ENCODE measurements around the gene ADGRE2.

The ADGRE2 gene

GRCh38 chr19:14761607-14762006 is 16.8 kb downstream of the ADGRE2 start:
- Histone ChIP-seq H3K4me1 (no peaks in the 10 kb centered on the region), H3K27ac (no peak overlapping the region), H3K36me3 (ENCODE audit: control insufficient read depth, insufficient read depth, low read length) (no peaks in the 10 kb centered on the region), H2AFZ (no peak overlapping the region), H3K9me3 (ENCODE audit: control insufficient read depth, low read length) (no peaks in the 10 kb centered on the region), H3K9ac (no peak overlapping the region), H3K4me3 (ENCODE audit: low read depth, low read length) (no peak overlapping the region), H3K4me2 (ENCODE audit: low read length) (no peak overlapping the region), H3K27me3 (ENCODE audit: control insufficient read depth, insufficient read depth, low read length) (no peaks in the 10 kb centered on the region), H3K79me2 (no peaks in the 10 kb centered on the region)
- no peak for TF ChIP-seq CTCF (IDR thresholded peaks at IDR 0.05)

- Histone ChIP-seq H3K4me1 (no peaks in the 10 kb centered on the region), H3K9me3 (ENCODE audit: control insufficient read depth, low read length) (no peaks in the 10 kb centered on the region), H3K27ac (no peak overlapping the region), H3K27me3 (ENCODE audit: control insufficient read depth, insufficient read depth, low read length) (no peaks in the 10 kb centered on the region), H3K4me3 (ENCODE audit: low read depth, low read length) (no peak overlapping the region), H3K36me3 (ENCODE audit: control insufficient read depth, insufficient read depth, low read length) (no peaks in the 10 kb centered on the region), H3K4me2 (ENCODE audit: low read length) (no peak overlapping the region), H2AFZ (no peak overlapping the region), H3K79me2 (no peaks in the 10 kb centered on the region), H3K9ac (no peak overlapping the region)
- TF ChIP-seq CTCF (IDR thresholded peaks at IDR 0.05): no peak
Observed at GRCh38 chr19:14758816-14759215, 19.5 kb downstream of the ADGRE2 start.

- H3K4me3 ChIP-seq (ENCODE audit: low read depth, low read length): no peak overlapping the region
Observed at GRCh38 chr19:14748601-14749000, 29.8 kb downstream of the ADGRE2 start.

GRCh38 chr19:14746886-14747285 is 31.5 kb downstream of the ADGRE2 start:
- H3K9ac ChIP-seq: no peak overlapping the region
- no peaks in the 10 kb centered on the region for H3K79me2 ChIP-seq
- no peaks in the 10 kb centered on the region for H3K4me1 ChIP-seq
- H3K4me2 ChIP-seq (ENCODE audit: low read length): no peak overlapping the region
- no peaks in the 10 kb centered on the region for H3K9me3 ChIP-seq (ENCODE audit: control insufficient read depth, low read length)
- H2AFZ ChIP-seq: no peak overlapping the region
- no peaks in the 10 kb centered on the region for H3K36me3 ChIP-seq (ENCODE audit: control insufficient read depth, insufficient read depth, low read length)
- no peak overlapping the region for H3K4me3 ChIP-seq (ENCODE audit: low read depth, low read length)
- no peak for TF ChIP-seq CTCF (IDR thresholded peaks at IDR 0.05)
- no peak overlapping the region for H3K27ac ChIP-seq
- H3K27me3 ChIP-seq (ENCODE audit: control insufficient read depth, insufficient read depth, low read length): no peaks in the 10 kb centered on the region

More at GRCh38 chr19:14748601-14749000, 29.8 kb downstream of the ADGRE2 start:
- no peak overlapping the region for H3K4me2 ChIP-seq (ENCODE audit: low read length)
- no peak overlapping the region for H2AFZ ChIP-seq
- TF ChIP-seq CTCF (IDR thresholded peaks at IDR 0.05): no peak
- H3K27me3 ChIP-seq (ENCODE audit: control insufficient read depth, insufficient read depth, low read length): no peaks in the 10 kb centered on the region
- H3K79me2 ChIP-seq: no peaks in the 10 kb centered on the region
- H3K9ac ChIP-seq: no peak overlapping the region
- H3K36me3 ChIP-seq (ENCODE audit: control insufficient read depth, insufficient read depth, low read length): no peaks in the 10 kb centered on the region
- no peak overlapping the region for H3K27ac ChIP-seq
- H3K4me1 ChIP-seq: no peaks in the 10 kb centered on the region
- H3K9me3 ChIP-seq (ENCODE audit: control insufficient read depth, low read length): no peaks in the 10 kb centered on the region

- TF ChIP-seq CTCF (IDR thresholded peaks at IDR 0.05): no peak
Observed at GRCh38 chr19:14735915-14736314, 42.4 kb downstream of the ADGRE2 start.

More at GRCh38 chr19:14735915-14736314, 42.4 kb downstream of the ADGRE2 start:
- H2AFZ ChIP-seq: no peak overlapping the region
- no peak overlapping the region for H3K4me2 ChIP-seq (ENCODE audit: low read length)
- H3K9me3 ChIP-seq (ENCODE audit: control insufficient read depth, low read length): no peaks in the 10 kb centered on the region
- no peaks in the 10 kb centered on the region for H3K36me3 ChIP-seq (ENCODE audit: control insufficient read depth, insufficient read depth, low read length)
- no peak overlapping the region for H3K4me3 ChIP-seq (ENCODE audit: low read depth, low read length)
- H3K27ac ChIP-seq: no peak overlapping the region
- H3K79me2 ChIP-seq: no peaks in the 10 kb centered on the region
- no peaks in the 10 kb centered on the region for H3K4me1 ChIP-seq
- H3K27me3 ChIP-seq (ENCODE audit: control insufficient read depth, insufficient read depth, low read length): no peaks in the 10 kb centered on the region
- no peak overlapping the region for H3K9ac ChIP-seq
